EH (cell line): ENCODE results near the gene BICDL2.

Experiments used
- DNase-seq: peaks from one replicate; pipeline ENCODE4 v3.0.0-alpha.2; 2015; ENCODE audit warnings: low read depth

BICDL2 gene

DNA sequence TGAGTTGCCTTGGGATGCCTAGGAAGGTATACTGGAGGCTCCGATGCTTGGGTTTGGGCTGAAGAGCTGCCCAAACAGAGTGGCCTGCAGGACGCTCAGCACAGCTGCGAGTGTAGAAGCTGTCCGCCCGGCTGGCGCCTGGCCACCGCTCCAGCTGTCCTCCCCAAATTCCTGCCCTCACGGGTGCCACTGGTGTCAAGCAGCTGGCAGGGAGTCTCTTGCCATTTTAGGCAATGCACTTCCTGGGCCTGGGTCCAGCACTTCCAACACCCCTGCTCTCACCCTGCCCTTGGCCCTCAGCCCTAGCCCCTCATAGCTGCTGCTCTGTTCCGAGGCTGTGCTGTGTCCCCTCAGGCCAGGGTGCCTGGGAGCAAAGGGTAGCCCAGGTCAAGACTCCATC, 51.3 kb downstream of the BICDL2 start:
- DNase-seq: no peak

DNA sequence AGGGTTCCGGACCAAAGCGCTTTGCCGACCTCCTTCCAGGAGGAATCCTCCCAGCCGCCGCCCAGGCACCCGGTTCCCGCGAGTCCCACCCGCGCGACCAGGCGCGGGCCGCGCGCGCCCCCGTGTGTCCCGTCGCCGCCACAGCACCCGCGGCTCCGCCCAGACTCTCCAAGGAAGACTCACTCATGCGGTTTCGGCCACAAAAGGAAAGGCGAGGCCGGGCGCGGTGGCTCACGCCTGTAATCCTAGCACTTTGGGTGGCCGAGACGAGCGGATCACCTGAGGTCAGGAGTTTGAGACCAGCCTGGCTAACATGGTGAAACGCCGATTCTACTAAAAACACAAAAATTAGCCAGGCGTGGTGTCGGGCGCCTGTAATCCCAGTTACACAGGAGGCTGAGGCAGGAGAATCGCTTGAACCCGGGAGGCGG, 53.0 kb downstream of the BICDL2 start:
- DNase-seq: peak; percentile 81

DNA sequence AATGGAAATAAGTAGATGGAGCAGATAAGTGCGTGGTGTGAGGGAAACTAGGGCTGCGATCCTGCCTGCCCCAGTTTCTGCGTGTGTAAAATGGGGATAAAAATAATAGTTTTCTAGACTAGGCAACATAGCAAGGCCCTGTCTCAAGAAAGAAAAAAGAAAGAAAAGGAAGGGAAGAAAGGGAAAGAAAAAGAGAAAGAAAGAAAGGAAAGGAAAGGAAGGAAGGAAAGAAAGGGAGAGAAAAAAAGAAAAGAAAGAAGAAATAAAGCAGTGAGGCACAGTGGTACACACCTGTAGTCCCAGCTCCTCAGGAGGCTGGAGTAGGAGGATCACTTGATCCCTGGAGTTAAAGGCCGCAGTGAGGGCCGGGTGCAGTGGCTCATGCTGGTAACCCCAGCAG, 54.3 kb downstream of the BICDL2 start:
- no peak for DNase-seq

DNA sequence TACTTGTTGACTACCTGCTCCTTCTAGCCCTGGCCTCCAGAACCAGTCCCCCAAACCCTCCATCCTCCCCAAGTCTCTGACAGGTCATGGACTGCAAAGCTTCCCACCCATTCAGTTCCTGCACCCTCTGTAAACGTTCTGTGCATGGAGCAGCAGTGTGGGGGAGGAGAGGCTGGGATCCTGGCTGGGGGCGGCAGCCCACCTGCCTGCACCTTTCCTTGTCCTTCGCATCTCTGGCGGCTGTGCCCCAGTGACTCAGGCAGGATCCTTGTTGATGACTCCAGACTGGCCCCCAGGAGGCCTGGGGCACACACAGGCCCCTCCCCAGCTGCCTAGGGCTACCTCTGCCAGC, 54.9 kb downstream of the BICDL2 start:
- no peak for DNase-seq

DNA sequence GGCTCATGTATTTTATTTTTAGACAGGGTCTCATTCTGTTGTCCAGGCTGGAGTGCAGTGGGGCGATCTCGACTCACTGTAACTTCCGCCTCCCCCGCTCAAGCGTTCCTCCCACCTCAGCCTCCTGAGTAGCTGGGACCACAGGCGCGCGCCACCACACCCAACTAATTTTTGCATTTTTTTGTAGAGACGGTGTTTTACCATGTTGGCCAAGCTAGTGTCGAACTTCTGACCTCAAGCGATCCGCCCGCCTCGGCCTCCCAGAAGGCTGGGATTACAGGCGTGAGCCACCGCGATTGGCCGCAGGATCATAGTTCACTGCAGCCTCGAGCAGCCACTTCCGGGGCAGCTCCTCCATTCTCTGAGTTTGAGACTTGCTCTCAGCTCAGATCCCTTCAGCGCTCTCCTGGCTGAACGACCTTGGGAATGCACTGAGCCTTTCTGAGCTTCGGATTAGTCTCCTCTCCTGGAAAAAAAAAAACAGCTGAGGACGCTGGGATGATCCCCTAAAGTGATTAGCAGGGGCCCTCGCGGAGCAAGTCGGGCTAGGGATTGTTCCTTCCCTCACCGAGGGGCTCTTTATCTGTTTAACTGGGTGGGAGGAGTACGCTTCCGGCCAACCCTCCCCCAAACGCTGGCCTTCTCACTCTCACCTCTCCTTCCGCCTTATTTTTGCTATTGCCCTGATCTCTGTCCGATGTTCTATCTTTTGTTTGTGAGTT, 55.4 kb downstream of the BICDL2 start:
- no peak for DNase-seq

DNA sequence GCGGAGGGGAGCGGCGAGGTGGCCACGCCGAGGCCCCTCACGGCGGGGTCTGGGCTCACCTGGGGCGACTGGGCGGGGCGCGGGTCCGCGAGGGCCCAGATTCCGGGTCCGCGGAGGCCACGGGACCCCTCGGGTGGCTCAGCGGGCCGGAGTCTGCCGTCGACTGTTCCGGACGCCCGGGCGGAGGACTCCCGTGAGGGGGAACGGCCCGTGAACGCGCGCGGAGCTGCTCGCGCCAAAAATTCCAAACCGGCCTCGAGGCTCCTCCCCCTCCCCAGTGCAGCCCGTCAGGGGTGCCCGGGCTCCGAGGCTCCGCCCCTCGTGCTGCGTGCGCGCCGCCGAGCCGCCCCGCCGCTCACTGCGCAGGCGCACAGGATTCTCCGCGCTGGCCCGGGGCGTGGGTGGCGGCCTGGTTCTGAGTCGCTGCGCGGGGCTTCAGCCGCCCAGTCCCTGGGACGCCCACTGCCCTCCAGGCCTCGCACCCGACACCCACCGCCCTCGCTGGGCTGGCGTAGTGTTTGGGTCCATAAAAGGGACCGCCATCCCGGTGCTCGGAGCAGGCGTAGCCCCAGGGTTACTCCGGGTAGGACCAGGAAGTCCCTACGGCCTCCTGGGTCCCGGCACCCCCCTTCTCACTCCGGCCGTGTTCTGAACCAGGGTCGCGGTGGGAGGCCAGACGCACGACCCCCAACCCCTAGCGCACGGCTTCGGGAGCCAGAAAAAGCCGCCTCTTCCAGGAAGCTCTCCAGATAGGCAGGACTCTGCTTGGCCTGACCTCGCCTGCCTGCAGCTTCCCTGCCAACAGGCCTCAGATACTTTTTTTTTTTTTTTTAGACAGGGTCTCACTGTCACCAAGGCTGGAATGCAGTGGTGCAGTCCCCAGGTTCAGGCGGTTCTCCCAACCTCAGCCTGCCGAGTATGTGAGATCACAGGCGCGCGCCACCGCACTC, 56.2 kb downstream of the BICDL2 start, which contains the start of gene PKMYT1:
Gene PKMYT1 (minus strand): TSS at position 220 of the 950 bp plus-strand sequence. CDS start 789 bp downstream, outside the sequence.
- DNase-seq: peak; percentile 88

DNA sequence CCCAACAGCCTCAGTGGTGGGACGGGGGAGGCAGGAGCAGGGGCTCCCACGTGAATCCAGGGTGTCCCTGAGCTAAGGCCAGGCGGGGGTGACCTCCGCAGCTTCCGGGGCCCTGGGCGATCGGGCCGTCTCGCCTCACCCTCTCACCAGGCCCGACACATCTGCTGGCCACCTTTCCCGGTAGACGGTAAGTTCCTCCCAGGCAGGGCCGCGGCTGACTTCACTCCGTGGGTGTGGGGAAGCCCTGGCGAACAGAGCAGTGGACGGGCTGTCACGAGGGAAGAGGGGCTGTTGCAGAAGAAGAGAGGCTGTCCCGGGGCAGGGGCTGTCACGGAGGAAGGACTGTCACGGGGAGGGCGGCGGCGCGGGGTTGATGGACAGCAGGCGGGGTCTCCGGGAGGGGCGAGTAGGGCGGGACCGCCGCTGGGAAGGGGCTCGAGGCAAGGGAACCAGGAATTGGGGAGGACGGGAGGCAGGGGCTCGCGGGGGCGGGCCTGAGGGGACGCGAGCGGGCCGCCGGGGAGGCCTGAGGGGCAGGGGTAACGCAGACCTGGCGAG, 57.0 kb downstream of the BICDL2 start:
- DNase-seq: no peak
